Measurements from ENCODE around the gene SERBP1.

- TF ChIP-seq, protein P1, sequence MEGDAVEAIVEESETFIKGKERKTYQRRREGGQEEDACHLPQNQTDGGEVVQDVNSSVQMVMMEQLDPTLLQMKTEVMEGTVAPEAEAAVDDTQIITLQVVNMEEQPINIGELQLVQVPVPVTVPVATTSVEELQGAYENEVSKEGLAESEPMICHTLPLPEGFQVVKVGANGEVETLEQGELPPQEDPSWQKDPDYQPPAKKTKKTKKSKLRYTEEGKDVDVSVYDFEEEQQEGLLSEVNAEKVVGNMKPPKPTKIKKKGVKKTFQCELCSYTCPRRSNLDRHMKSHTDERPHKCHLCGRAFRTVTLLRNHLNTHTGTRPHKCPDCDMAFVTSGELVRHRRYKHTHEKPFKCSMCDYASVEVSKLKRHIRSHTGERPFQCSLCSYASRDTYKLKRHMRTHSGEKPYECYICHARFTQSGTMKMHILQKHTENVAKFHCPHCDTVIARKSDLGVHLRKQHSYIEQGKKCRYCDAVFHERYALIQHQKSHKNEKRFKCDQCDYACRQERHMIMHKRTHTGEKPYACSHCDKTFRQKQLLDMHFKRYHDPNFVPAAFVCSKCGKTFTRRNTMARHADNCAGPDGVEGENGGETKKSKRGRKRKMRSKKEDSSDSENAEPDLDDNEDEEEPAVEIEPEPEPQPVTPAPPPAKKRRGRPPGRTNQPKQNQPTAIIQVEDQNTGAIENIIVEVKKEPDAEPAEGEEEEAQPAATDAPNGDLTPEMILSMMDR (IDR thresholded peaks at IDR 0.05): no peak
- TF ChIP-seq POLR2AphosphoS5 (IDR thresholded peaks at IDR 0.05; ENCODE audit: insufficient read depth in 1 of 2, low read depth in 1 of 2) (no peak), POLR2A (IDR thresholded peaks at IDR 0.05) (no peak)
Measured at GRCh38 chr1:67367370-67368045, 62.7 kb downstream of the SERBP1 start.

All from vagina (tissue), 2 donors.